GM21526 (cell line): ENCODE data around the gene DCAF5.

Experiments used
- ATAC-seq: cut with Tn5 transposase; IDR thresholded peaks from one replicate; pipeline ENCODE4 v1.9.1; 2021; ENCODE audit warnings: moderate library complexity; ENCODE audit not compliant: unreplicated experiment, low FRiP score

Gene DCAF5

DNA sequence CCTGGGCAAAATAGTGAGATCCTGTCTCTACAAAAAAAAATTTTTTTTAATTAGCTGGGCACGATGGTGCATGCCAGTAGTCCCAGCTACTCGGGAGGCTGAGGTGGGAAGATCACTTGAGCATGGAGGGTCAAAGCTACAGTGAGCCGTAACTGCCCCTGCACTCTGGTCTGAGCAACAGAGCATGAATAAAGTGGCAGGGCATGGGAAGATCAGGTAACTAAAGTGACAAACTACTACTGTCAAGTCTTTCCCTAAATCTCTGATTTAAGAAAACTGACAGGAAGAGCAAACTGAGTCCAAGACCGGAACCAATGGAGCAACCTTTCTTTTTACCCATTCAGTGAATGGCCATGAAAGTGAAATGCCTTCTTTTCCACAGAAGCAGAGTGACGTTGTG, 10.8 kb downstream of the DCAF5 start:
- no peak for ATAC-seq

DNA sequence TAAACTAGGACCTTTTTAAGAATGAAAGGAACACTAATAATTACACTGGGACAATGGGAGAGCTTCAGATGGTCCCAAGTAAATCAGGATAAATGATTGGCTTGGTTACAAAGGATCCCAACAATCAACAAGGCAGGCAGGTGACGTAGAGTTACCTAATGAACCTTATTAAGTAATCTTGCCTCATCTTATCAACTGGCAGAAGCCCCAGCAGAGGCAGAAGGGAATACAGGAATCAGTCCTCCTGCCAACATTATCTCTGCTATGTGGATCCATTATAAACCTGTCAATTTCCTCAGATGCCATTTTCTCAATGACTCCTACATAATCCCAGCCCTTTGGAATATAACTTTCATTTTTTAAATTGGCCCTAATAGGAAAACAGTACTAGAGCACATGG, 11.4 kb downstream of the DCAF5 start:
- ATAC-seq = no peak

DNA sequence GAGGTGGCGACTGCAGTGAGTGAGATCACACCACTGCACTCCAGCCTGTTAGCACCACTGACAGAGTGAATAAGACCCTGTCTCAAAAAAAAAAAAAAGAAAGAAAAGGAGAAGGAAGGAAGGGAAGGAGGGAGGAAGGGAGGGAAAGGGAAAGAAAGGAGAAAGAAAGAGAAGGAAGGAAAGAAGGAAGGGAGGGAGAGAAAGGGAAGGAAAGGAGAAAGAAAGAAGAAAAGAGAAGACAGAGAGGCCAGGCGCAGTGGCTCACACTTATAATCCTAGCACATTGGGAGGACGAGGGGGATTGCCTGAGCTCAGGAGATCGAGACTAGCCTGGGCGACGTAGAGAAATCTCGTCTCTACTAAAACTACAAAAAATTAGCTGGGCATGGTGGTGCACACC, 13.2 kb downstream of the DCAF5 start:
- no peak for ATAC-seq

DNA sequence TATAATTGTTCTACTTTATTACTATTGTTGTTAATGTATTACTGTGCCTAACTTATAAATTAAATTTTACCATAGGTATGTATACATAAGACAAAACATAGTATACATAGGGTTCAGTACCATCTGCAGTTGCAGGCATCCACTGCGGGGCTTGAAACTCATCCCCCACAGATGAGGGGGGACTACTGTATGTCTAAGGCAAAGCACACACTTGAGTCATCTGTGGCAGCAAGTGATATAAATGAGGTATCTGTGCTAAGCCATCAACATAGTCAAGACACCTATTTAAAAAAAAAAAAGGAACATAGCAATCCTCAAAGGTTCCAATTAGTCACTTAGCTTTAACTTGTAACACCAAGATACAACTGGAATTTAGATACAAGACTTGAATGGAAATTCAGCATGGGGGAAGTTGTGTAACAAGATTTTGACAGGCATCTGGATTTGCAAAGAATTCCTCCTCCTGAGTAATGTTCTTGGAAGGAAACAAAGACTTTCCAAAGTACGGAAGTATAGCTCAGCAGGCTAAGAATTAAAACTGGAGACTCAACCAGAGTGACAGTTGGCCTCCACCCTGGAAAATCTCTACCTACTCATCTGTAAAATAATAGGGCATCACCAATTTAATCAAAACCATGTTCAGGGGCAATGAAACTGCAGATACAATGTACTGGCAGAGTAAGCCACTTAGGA, 14.9 kb downstream of the DCAF5 start:
- ATAC-seq = no peak

DNA sequence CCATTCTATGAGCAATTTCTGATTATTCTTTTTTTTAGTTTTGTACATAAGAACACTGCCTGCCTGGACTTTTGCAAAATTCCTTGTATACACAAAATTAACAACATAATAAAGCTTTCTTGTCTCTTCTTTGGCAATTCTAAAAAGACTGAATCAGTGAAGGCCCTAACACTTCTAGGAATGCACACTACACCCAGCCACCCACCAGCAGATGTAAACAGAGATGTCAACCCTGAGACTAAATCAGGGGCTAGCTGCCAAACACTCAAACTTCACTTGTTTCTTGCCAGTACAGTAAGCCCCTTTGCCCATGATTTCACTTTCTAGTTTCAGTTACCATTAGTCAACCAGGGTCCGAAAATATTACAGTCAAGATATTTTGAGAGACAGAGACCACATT, 15.5 kb downstream of the DCAF5 start:
- no peak for ATAC-seq

DNA sequence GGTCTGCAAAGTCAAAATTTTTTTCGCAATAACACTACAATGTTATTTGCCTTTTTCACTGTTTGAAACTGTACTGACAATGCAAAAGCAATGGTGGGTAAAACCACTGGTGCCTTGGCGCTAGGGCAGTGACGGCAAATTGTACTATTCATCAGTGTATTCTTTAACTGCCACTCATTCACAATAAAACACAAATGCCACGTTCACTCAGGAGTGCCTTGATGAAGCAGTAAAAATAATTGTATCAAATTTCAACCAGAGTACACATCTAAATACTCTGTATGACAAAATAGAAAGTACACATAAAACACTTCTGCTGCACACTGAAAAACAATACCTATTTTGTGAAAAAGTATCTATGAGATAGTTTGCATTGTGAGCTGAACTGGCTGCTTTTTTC, 17.8 kb downstream of the DCAF5 start:
- ATAC-seq = no peak

DNA sequence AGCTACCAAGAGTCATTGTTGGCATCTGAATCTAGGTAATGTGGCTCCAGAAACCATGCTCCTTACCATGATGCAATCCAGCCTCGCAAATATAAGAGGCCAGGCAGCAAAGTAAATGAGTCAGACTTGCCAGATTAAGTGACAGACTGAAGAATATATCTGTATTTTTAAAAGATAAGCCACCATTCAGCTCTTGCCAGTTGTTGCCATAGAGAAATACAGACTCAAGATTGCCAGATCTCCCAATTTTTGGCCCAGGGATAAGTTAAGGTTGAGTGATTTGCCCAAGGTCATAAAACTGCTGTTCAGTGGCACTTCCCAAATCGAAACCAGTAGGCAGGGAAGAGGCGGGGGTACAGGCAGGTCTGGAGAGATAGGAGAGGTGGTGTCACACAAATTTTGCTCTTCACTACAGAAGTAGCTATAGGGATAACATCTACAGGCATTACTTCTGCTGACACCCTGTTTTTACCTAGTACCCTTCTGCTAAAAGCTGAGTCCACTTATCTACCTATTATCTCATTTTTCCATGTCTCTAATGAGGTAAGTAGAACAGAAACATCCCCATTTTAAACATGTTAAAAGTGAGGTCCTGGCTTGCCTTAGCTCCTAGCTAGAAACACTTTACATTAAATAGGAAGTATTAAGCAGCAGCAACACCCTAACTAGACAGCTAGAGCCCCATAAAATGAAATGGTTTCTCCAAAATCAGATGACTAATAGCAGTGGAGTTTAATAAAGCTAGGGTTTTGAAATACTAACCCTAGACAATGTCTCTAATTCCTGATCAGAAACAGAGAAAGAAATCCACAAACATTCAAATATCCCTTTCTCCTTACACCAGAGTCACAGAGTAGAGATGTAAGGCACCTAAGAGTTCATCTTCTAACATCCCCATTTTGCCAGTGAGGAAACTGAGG, 19.5 kb downstream of the DCAF5 start:
- no peak for ATAC-seq

DNA sequence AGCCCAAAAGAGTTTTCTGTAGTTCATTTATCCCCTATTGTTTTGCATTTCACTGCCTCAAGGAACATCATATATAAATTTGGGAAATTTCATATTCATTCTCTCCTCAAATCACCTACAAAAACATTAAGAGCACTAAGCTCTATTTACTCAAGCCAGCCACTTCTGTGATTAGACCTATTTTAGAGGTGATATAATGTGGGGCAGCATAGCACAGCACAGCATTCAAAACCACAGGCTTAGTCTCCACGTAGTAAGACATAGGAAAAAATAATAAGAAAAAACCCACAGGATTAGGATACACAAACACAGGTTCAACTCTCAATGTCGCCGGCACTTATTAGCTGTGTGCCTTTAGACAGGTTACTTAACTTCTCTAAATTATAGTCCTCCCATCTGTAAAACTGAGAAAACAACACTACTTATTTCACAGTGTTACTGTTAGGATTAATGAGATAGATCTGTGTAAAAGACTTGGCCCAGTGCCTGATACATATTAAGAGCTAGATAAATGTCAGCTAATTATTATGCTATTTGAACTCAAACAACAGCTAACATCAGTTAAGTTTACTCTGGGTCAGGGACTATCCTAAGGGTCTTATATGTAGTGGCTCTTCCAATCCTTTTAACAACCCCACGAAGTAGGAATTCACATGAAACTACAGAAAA, 20.3 kb downstream of the DCAF5 start:
- ATAC-seq = no peak

DNA sequence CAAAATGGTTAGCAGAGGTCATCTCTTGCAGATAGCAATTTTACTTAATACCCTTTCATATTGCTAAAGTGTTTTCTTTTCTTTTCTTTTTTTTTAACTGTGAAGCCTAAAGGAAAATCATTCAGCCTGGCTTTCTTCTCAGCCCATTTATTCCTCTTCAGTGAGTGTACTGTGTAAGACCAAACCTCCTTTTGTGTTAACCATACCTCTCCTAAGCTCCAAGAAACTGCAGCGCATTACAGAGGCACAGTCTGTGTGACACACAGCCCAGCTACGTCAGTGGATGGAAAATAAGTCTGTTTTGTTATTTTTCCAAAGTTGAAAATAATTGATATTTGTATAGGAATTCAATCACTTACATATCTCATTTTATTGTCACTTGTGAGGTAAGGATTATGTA, 21.7 kb downstream of the DCAF5 start:
- ATAC-seq = no peak

DNA sequence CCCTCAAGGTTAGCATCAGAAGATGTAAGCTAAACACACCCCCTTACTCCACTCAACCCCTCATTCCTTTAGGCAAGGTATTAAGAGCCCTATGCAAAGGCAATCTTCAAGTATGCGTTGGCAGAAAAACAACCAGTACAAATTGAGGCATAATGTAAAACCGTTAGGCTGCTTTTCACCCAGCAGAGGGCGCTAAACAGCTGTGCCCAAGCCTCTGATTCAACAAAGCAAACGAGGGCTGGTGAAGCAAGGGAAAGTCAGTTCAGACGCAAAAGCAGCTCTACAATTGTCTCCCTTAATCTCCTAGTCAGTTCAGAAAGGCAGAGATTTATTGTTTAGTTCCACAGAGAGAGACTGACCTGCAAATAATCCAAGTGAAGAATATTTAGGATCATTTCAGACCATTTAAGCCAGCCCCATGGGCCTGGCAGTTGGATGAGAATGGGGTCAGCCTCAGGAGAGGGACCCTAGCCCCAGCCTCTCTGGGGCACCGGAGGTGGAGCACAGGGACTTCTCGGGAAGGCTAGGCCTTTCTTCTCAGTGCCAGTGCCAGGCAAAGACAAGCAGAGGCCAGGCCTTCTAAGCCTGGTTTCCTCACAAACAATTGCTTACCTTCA, 23.5 kb downstream of the DCAF5 start:
- ATAC-seq = no peak

DNA sequence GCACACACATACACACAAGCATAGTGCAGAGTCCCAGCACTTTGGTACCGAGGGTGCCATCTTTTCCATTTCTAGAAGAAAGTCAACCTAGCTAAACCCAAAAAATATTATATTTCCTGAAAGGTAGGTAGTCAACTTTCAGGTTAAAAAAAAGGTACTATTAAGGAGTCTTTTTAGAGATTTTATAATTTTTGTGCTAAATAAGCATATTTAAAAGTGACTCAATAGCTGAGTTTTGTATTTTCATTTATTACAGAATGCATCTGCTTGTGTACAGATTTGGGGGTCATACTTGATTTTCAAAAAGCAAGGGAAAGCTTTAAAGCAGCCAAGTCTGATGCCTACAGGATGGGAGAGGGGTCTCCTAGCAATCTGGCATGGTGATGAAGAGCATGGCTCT, 34.6 kb downstream of the DCAF5 start:
- no peak for ATAC-seq

DNA sequence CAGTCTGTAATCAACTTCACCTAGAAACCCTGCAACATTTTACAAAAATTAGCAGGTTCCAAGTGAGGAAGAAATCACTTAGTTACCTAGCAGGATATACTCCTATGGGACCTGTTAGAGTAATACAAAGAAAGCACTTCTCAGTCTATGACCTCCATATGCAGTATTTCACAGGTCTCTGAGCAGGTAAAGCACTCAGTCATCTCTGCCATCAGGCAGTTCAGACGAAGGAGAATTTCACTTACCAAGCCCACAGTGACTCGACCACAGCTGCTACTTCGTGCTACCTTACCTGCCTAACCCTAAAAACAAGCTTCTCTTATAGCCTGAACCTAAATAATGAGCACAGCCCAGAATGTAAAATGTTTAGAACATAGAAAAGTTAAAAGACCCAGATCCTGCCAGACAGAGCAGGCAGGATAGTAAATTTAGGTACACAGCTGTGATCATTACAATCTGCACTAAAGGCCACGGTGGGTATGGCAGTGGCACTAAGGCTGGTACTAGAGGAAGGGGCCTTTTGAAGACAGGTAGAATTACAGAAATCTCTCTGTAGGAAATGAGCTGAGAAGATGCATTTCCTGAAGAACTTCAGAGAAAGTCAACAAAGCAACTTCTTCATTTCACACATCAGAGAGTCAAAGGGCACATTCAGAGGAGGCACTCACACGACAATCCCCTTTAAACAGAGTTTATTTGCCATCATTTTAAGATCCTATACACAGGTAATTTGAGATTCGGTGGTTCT, 35.7 kb downstream of the DCAF5 start:
- ATAC-seq = no peak

DNA sequence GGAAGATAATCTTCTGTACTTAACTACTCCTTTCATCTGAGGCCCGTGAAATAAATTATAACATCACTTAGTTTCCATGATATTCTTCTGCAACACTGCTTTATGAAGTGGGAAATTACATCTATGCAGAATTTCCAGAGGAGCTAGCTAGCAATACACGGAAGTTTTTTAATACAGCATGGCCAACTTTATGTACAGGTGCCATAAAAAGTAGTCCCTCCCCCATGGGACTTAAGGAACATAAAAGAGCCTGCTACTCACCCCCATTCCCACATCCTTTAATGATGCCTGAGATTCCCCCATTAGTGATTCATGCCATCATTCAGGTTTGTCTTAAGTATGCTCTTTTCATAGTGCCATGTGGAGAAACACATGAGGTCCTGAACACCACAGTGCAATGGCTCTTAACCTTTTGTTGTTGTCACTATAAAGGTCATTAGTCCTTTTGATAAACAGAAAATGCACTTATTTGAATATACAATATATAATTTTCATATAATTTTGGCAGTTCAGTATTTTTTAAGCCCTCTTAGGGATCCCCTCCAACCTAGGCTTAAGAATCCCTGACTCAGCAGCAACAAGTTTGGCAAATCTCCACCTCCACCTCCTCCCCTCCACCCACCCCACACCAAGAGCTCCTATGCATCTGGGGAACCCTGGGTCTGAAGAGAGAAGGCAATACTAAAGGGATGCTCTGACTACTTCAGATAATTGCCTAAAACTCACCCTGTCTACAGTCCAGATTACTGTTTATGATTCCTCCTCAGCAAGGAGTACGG, 37.3 kb downstream of the DCAF5 start:
- no peak for ATAC-seq

DNA sequence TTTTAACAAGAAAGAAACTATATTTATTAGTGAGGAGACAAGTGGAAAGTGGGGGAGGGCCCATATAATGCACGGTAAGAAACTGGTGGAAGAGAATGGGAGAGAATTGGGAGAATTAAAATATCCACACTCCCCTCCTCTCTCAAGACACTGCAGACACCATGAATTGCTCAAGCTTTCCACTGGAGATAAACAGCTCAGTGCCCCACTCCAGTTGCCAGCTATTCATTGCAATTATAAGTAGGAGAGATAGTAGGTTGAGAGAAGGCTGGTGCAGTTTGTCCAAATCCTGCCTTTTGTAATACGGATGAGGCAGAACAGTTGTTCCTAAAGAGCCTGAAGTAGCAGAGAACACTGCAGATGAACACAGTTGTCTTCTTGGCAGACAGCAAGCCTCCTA, 38.2 kb downstream of the DCAF5 start:
- ATAC-seq = no peak

DNA sequence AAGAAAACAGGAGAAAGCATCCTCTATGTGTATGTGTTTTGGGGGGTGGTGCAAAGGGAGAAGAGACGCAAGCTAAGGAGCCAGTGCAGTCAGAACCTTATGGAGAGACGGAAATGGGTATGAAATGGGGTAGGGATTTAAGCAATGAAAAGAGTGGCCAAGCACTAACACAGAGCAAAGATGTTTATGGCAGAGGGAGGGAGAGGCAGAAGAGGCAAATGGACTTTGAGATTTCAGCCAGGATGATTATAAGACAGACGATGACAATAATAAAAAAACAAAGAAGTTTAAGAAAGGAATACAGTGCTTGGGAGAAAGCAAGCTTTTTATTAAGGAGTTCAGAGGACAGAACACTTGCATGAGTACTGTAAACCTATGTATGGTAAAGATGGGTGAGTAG, 44.6 kb downstream of the DCAF5 start:
- no peak for ATAC-seq

DNA sequence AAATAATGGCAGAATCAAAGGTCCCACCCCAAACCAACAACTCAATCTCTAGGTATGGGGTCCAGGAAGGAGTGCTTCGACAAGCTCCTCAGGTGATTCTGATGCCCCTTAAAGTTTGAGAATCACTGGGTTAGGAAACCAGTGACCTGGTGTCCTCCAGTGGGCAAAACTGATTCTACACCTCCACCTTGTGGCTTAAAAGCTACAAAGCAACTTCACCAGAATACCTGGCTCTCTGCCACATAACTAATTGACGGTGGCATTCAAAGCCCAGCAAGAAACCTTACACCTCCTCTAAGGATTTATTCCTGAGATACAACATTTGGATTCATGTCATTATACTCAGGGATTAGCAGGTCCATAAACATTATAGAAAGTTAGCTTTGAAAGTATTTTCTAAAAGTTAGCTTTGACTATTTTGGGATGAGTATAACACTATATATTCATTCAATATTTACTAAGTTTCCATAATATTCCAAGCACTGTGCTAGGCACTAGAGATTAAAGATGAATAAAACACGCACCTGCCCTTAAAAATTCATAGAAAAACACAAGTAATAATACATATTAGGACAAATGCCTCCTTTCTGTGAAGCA, 45.4 kb downstream of the DCAF5 start:
- ATAC-seq = no peak

DNA sequence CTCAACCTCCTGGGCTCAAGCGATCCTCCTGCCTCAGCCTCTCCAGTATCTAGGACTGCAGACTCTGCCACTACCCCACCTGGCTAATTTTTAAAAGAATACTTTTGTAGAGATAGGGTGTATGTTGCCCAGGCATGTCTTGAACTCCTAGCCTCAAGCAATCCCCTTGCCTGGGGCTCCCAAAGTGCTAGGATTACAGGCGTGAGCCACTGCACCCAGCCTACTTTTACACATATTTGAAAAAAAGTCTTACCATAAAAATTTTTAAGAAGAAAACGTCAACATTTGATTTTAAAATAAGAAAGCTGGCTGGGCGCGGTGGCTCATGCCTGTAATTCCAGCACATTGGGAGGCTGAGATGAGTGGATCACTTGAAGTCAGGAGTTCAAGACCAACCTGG, 46.5 kb downstream of the DCAF5 start:
- no peak for ATAC-seq

DNA sequence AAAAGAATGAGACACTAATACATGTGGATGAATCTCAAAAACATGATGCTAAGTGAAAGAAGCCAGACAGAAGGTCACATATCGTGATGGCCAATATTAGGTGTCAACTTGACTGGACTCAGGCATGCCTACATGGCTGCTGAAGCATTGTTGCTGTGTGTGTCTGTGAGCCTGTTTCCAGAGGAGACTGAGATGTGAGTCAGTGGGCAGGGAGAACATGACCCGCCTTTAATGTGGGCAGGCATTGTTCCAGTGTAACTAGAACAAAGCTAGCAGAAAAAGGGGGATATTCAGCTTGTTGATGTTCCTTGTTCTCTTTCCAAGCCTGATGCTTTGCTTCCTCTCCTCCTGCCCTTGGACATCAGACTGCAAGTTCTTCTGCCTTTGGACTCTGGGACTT, 47.6 kb downstream of the DCAF5 start:
- ATAC-seq = no peak

DNA sequence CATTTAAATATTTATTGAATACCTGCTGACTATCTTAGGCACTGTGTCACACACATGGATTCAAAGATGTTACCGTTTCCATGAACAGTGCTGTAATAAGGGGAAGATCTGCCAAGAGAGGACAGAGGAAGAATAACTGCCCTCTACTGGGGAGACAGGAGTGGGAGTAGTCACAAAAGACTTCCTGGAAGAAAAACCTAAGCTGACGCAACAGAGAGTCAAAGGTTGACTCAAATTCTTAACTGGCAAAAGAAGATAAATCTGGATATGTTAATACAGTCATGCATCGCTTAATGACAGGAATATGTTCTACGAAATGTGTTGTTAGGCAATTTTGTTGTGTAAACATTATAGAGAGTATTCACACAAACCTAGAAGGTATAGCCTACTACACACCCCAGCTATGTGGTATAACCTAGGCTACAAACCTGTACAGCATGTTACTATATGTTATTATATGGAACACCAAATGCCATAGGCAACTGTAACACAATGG, 51.5 kb downstream of the DCAF5 start:
- ATAC-seq = no peak
